HL-60 (cell line): ENCODE measurements around the gene KLK6.
"Not testable (repeated sequence)": the region's sequence is repeated elsewhere in the genome, so short reads cannot be mapped to it uniquely, and the experiment has no call there.

ENCODE experiments used
- DNase-seq, 2 experiments: peaks; one replicate each; pipeline ENCODE4 v3.0.0-alpha.2; 2010 to 2020; ENCODE audit warnings: low read depth in 1 of 2, low spot score in 1 of 2
- H3K27ac ChIP-seq: fragments of 250-450 bp; sonication (Bioruptor Pico); replicated peaks from 2 replicates; pipeline ENCODE4 v1.5.1; 2020; ENCODE audit warnings: mild to moderate bottlenecking, moderate library complexity
- H3K27me3 ChIP-seq: fragments of 250-450 bp; sonication (Bioruptor Pico); 2 replicates; pipeline ENCODE4 v1.5.1; 2021; ENCODE audit warnings: mild to moderate bottlenecking, moderate library complexity; ENCODE audit not compliant: insufficient read depth, poor library complexity, severe bottlenecking
- H3K4me3 ChIP-seq: replicated peaks from 2 replicates; pipeline ENCODE4 v1.5.1; 2011; ENCODE audit warnings: mild to moderate bottlenecking, control low read depth, low read length; ENCODE audit not compliant: insufficient read depth
- GABPA ChIP-seq: IDR thresholded peaks from 2 replicates; pipeline ENCODE4 v1.6.1; 2012; ENCODE audit warnings: low read depth
- POLR2AphosphoS5 ChIP-seq: IDR thresholded peaks from 2 replicates; pipeline ENCODE4 v1.6.1; 2012; ENCODE audit warnings: low read depth
- SPI1 ChIP-seq: IDR thresholded peaks from 2 replicates; pipeline ENCODE4 v1.6.1; 2012; ENCODE audit warnings: low read depth, mild to moderate bottlenecking, borderline replicate concordance
- TF ChIP-seq, protein P1 (sequence below): IDR thresholded peaks from one replicate; pipeline ENCODE4 v1.5.1; 2011; ENCODE audit warnings: low read length, control low read depth, inconsistent platforms; ENCODE audit not compliant: insufficient read depth
- TF ChIP-seq, protein P2 (sequence below): IDR thresholded peaks from 2 replicates; pipeline ENCODE4 v1.6.1; 2012; ENCODE audit warnings: low read depth; ENCODE audit not compliant: insufficient replicate concordance

KLK6 gene

DNA sequence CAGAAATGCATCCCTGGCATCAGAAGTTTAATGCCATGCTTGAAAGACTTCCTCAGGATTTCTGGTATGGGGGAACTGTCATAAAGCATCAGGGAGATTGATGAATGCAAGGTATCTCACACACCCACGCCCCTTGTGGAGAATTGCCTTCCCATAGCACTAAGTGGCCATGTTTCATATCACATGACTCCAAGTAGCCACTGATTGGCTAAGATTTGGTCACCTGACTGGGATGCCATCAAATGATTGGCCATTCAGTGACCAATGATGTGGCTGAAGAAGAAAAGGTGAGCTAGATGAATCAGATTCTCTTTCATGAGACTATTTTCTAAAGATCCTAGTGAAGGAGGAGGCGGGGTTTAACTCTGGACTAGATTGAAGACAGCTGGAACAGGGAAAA, 24.7 kb upstream of the KLK6 start:
- Histone ChIP-seq H3K27me3 (no peaks in the 10 kb centered on the region), H3K27ac (no peak overlapping the region), H3K4me3 (no peak overlapping the region)
- DNase-seq: no peak
- TF ChIP-seq, protein P1, sequence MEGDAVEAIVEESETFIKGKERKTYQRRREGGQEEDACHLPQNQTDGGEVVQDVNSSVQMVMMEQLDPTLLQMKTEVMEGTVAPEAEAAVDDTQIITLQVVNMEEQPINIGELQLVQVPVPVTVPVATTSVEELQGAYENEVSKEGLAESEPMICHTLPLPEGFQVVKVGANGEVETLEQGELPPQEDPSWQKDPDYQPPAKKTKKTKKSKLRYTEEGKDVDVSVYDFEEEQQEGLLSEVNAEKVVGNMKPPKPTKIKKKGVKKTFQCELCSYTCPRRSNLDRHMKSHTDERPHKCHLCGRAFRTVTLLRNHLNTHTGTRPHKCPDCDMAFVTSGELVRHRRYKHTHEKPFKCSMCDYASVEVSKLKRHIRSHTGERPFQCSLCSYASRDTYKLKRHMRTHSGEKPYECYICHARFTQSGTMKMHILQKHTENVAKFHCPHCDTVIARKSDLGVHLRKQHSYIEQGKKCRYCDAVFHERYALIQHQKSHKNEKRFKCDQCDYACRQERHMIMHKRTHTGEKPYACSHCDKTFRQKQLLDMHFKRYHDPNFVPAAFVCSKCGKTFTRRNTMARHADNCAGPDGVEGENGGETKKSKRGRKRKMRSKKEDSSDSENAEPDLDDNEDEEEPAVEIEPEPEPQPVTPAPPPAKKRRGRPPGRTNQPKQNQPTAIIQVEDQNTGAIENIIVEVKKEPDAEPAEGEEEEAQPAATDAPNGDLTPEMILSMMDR: no peak
- TF ChIP-seq SPI1 (no peak), GABPA (no peak), POLR2AphosphoS5 (no peak)
- TF ChIP-seq, protein P2, sequence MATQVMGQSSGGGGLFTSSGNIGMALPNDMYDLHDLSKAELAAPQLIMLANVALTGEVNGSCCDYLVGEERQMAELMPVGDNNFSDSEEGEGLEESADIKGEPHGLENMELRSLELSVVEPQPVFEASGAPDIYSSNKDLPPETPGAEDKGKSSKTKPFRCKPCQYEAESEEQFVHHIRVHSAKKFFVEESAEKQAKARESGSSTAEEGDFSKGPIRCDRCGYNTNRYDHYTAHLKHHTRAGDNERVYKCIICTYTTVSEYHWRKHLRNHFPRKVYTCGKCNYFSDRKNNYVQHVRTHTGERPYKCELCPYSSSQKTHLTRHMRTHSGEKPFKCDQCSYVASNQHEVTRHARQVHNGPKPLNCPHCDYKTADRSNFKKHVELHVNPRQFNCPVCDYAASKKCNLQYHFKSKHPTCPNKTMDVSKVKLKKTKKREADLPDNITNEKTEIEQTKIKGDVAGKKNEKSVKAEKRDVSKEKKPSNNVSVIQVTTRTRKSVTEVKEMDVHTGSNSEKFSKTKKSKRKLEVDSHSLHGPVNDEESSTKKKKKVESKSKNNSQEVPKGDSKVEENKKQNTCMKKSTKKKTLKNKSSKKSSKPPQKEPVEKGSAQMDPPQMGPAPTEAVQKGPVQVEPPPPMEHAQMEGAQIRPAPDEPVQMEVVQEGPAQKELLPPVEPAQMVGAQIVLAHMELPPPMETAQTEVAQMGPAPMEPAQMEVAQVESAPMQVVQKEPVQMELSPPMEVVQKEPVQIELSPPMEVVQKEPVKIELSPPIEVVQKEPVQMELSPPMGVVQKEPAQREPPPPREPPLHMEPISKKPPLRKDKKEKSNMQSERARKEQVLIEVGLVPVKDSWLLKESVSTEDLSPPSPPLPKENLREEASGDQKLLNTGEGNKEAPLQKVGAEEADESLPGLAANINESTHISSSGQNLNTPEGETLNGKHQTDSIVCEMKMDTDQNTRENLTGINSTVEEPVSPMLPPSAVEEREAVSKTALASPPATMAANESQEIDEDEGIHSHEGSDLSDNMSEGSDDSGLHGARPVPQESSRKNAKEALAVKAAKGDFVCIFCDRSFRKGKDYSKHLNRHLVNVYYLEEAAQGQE: no peak

DNA sequence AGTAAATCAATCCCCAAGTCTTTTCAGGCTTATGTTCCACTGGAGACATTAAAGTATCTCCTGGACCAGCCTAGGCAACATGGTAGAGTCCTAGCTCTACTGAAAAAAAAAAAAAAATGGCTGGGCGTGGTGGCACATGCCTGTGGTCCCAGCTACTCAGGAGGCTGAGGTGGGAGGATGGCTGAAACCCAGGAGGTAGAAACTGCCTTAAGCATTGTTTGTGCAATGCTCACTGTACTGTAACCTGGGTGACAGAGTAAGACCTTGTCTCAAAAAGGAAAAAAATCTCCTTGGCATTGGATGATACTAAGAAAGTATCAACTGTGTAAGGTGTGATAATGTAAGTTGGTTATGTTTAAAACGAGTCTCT, 23.3 kb upstream of the KLK6 start:
- TF ChIP-seq POLR2AphosphoS5: no peak
- no peak for TF ChIP-seq GABPA
- TF ChIP-seq, protein P1: no peak
- TF ChIP-seq, protein P2: no peak
- TF ChIP-seq SPI1: no peak
- Histone ChIP-seq H3K27me3 (no peaks in the 10 kb centered on the region), H3K4me3 (no peak overlapping the region), H3K27ac (no peak overlapping the region)
- DNase-seq: no peak

GRCh38 chr19:50984416-50984815, 15.0 kb upstream of the KLK6 start:
- not testable (repeated sequence) for H3K27me3 ChIP-seq, H3K4me3 ChIP-seq, DNase-seq, H3K27ac ChIP-seq

- TF ChIP-seq GABPA: no peak
- H3K27ac ChIP-seq: no peak within 1 kb of the TSS
- no peak for DNase-seq
- H3K4me3 ChIP-seq: no peak within 1 kb of the TSS
- no peaks in the 10 kb centered on the region for H3K27me3 ChIP-seq
Measured at GRCh38 chr19:50983625-50984292, 14.4 kb upstream of the KLK6 start, which contains the start of gene KLK7. Gene KLK7, minus strand, starts transcription at chr19:50983917. Its CDS starts 1,518 bp downstream, at chr19:50982399.

DNA sequence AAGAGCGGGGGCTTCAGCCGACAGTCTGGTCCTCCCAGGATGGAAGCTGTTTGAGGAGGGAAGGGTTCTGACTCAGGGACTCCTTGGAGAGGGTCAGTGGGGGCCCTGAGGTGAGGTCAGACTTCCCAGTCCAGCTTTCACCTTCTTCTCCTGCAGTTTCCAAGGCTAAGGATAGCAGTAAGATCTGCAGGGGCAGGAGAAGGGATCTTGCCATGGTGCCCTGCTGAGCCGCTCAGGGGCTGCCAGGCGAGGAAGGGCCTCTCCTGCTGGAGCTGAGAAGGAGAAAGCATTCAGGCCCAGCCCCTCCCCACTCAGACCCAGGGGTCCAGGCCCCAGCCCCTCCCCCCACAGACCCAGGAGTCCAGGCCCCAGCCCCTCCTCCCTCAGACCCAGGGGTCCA, 12.8 kb upstream of the KLK6 start:
- Histone ChIP-seq H3K27ac (no peak overlapping the region), H3K27me3 (no peaks in the 10 kb centered on the region), H3K4me3 (no peak overlapping the region)
- no peak for DNase-seq
- TF ChIP-seq, protein P2: no peak
- TF ChIP-seq GABPA (no peak), POLR2AphosphoS5 (no peak), SPI1 (no peak)
- TF ChIP-seq, protein P1: no peak
